Amygdala (tissue), 56 donors: ENCODE data around the gene GJA4.
"Not testable (repeated sequence)": the region's sequence is repeated elsewhere in the genome, so short reads cannot be mapped to it uniquely, and the experiment has no call there.

Experiments
- DNase-seq, 56 donors: peaks; one replicate each; lab custom pipeline; 2025; lab: John Stamatoyannopoulos, UW

The GJA4 gene

GRCh38 chr1:34786521-34787325 is 6.1 kb upstream of the GJA4 start:
- DNase-seq = peak in 50 of 56 donors; percentile 7 to 86 (median 53)

DNA sequence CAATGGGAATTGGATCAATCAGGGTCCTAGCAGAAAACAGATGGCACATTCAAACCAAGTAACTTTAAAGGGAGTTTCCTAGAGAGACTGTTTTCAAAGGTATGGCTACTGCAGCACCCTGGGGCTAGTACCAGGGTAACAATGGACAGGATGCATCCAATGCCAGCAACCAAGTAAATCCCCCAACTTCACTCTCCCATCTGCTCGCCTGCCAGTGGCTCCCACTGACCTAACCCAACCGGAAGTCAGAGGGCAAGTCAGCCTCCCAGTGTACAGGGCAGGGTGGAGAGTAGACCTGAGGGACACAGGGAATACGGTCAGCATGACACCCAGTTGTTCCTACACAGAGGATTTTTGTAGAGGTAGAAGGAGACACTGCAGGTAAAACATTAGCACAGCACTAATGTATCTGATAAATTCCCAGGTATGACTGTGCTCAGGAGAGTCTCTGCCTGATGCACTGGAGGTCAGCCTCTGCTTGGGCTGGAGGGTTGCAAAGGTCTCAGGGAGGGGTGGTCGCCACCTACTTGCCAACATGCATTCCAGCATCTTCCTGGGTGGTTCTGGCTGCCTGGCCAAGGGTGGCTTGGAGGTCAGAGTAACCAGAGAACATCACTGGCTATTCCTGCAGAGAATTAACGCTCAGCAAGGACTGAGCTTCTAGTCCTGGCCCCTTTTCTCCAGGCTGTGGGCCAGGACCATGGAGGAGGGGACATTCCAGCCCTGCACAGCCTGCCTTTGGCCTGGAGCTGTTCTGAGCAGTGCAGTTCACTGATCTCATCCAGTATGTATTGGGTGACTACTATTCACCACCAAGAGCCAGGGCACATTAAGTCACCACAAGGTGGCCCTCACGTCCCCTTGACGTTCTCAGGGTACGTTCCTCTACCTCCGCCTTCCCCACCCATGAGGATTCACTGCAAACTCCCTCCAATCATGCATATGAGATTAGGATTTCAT is 5.1 kb upstream of the GJA4 start:
- DNase-seq = peak in 1 of 56 donors; percentile 15

DNA sequence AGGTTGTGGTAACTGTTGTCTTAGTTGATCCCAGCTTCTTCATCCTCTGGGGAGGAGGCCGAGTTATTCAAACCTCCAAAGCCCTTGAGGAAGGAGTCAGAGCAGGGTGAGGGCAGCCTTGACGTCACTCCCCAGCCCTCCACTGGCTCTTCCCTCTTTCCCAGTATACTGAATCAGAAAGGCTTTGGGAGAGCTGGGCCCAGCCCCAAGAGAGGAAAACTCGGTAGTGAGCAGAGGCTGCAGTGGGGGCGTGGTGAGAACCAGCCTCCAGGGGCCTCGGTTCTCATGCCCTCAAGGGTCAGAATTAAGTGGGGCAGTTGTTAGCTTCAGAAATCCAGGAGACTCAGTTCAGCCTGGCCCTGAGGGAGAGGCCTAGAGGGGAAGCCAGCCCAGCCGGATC is 1.8 kb upstream of the GJA4 start:
- no peak for DNase-seq

DNA sequence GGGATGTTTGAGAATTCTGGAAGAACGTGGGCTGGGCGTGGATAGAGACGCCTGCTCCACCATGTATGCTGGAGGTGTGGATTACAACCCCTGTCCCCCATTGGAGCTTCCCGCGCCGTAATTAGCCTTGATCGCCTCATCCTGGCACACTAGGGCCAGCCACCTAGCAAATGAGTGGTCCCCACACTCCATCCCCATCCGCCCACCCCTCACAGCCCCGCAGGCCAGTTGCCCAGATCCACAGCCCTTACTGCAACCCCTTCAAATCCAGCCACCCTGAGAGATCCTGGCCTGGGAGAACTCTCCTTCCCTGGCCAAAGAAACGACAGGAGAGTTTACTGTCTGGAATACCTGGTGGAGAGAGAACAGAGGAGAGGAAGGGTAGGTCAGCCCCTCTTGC is 375 bp upstream of the GJA4 start:
- DNase-seq = no peak

DNA sequence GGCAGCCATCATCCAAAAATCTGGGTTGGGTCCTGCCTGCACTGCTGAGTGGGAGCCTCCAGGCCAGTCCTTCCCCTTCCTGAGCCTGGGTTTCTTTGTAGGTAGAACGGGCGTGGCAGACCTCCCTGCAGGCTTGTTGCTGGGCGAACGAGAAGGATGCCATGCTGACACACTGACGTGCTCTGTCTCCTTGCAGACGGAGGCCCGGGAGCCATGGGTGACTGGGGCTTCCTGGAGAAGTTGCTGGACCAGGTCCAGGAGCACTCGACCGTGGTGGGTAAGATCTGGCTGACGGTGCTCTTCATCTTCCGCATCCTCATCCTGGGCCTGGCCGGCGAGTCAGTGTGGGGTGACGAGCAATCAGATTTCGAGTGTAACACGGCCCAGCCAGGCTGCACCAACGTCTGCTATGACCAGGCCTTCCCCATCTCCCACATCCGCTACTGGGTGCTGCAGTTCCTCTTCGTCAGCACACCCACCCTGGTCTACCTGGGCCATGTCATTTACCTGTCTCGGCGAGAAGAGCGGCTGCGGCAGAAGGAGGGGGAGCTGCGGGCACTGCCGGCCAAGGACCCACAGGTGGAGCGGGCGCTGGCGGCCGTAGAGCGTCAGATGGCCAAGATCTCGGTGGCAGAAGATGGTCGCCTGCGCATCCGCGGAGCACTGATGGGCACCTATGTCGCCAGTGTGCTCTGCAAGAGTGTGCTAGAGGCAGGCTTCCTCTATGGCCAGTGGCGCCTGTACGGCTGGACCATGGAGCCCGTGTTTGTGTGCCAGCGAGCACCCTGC is 1.4 kb downstream of the GJA4 start:
- DNase-seq = no peak

DNA sequence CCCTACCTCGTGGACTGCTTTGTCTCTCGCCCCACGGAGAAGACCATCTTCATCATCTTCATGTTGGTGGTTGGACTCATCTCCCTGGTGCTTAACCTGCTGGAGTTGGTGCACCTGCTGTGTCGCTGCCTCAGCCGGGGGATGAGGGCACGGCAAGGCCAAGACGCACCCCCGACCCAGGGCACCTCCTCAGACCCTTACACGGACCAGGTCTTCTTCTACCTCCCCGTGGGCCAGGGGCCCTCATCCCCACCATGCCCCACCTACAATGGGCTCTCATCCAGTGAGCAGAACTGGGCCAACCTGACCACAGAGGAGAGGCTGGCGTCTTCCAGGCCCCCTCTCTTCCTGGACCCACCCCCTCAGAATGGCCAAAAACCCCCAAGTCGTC is 2.0 kb downstream of the GJA4 start:
- DNase-seq = no peak

GRCh38 chr1:34795916-34796315 is 3.1 kb downstream of the GJA4 start:
- no peak for DNase-seq

DNA sequence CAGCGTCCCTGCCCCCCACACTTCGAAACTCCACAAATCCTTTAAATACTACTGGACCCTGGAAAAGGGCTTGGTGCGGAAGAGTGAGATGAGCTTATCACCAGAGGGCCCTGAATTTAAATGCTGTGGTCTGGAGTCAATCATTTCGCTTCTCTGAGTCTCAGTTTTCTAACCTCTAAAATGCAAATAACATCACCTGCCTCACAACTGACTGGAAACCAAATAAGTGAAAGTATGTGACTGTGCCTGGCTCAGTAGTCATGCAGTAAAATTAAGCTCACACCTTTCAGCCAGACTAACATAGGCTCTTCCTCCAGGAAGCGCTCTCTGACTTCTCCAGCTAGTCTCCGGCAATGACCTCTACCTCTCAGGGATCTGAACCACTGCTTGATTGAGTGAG is 4.2 kb downstream of the GJA4 start:
- DNase-seq = no peak

GRCh38 chr1:34800214-34800613 is 7.4 kb downstream of the GJA4 start:
- DNase-seq = no peak

DNA sequence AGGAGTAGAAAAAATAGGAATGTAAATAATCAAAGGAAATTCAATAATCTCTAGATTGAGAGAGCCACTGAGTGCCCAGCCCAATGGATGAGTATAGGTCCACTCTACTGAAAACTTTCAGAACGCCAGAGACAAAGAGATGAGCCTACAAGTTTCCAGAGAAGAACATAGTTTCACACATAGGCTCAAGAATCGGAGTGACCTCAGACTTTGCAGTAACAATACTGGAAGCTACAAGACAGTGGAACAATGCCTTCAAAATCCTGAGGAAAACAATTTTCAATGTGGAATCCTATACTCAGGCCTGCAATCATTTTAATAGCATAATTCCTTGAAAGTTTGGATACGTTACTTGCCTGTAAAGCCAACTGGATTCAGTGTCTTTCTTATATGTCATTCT is 11.0 kb downstream of the GJA4 start:
- DNase-seq = no peak

DNA sequence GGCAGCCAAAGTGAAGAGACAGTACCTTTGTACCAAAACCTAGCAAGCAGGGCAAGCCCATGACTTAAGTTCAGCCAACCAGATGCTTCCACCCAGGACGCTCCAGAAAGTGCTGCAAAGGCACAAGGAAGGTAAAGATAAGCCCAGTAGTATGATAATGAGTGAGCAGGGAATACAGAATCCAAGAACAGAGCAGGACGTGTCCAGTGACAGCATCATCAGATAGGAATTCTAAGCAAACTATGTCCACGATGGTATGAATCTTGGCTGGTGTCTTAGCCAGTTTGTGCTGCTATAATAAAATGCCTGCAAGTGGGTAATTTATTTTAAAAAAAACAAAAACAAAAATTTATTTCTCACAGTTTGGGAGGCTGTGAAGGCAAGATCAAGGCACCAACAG is 13.6 kb downstream of the GJA4 start:
- DNase-seq = no peak

- no peak for DNase-seq
These were observed 15.4 kb downstream of the GJA4 start for GRCh38 chr1:34808051-34808810.

GRCh38 chr1:34810781-34811180 is 18.0 kb downstream of the GJA4 start:
- DNase-seq = not testable (repeated sequence)

GRCh38 chr1:34816332-34816731 is 23.5 kb downstream of the GJA4 start:
- DNase-seq = no peak

DNA sequence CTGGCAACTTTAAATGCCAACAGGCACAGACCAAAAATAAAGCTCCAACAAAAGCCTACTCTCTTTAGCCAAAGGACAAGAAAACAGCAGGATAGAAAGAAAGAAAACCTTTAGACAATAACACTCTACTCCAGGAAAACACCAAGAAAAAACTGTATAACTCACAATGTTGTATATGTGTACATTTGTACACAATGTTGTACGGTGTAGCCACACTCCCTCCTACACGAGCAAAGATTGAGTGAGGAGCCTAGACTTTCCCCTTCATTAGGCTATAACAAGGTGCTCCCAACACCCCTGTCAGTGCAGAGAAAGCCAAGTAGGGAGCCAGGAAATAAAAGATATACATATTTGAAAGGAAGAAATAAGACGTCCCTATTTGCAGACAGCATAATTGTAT is 24.0 kb downstream of the GJA4 start:
- no peak for DNase-seq

DNA sequence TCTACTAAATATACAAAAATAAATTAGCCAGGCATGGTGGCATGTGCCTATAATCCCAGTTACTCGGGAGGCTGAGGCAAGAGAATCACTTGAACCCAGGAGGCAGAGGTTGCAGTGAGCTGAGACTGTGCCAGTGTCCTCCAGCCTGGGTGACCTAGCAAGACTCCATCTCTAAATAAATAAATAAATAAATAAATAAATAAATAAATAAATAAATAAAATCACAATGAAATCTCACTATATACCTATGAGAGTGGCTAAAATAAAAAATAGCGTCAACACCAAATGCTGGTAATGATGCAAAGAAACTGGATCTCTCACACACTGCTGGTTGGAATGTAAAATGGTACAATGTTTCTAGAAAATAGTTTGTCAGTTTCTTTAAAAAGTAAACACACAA is 26.1 kb downstream of the GJA4 start:
- DNase-seq = not testable (repeated sequence)

- DNase-seq = no peak
These were observed 29.4 kb downstream of the GJA4 start for GRCh38 chr1:34822202-34822601.

DNA sequence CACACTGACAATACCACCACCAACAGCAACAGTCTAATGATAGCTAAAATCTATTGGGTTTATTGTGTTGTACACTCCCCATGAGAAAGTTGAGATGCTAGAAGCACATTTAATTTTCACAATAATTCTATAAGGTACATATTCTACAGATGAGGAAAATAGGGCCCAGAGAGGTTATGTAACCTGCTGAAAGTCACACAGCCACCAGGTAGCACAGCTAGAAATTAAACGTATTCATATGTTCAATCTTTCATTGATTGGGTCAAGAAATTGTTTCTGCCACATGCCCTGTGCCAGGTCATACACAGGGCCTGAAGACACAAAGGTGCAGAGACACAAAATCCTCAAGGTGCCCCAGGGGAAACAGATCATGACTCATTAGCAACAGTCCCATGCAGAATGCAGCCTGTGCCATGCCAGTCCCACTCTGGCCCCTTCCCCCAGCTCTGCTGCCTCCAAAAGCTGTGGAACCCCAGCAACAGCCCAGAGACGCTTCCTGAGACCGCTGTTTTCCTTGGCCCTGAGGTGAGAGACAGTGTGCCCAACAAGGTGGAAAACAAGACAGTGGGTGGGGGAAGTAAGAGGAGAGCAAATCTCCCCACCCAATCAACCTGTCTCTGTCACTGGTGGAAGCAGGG is 32.1 kb downstream of the GJA4 start:
- no peak for DNase-seq

DNA sequence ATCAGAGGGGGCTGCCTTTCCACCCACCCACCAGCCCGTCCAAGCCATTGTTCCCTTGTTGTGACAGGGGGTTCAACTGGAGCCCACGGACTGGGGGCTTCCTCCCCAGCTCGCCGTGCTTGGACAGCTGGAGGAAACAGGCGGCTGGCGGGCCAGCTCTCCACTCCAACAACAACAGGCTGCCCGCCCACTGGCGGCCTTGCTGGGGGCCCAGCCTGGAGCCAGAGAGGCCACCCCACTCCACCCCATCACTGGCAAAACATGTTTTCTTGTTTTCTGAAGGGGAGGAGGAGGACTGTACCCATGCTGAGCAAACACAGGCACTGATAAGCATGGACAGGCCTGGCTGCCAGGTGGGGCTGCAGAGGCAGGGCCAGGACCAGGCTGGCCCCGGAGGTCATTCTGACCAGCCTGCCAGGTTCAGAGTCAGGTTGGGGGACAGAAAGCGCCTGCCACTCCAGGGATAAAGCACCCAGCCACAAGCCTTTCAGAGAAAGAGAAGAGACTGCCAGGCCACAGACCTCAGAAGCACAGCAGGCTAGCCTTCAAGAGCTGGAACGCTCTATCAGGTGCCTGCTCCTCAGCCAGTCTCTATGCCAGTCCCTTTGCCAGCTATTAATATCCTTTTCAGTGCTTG is 32.8 kb downstream of the GJA4 start:
- no peak for DNase-seq
